WI38 (cell line): ENCODE results near the gene DCUN1D4.
"Not testable (repeated sequence)": the region's sequence is repeated elsewhere in the genome, so short reads cannot be mapped to it uniquely, and the experiment has no call there.

Experiments
- H3K4me3 ChIP-seq: 2 replicates; pipeline ENCODE4 v1.5.1; 2011; ENCODE audit warnings: low read depth, mild to moderate bottlenecking, control low read depth, low read length
- TF ChIP-seq, protein P1 (sequence below): IDR thresholded peaks from 2 replicates; pipeline ENCODE4 v1.5.1; 2012; ENCODE audit warnings: low read depth, mild to moderate bottlenecking, control low read depth, low read length

Gene DCUN1D4

GRCh38 chr4:51918251-51918650 lies 75.3 kb downstream of the DCUN1D4 start:
- no peak overlapping the region for H3K4me3 ChIP-seq
- TF ChIP-seq, protein P1, sequence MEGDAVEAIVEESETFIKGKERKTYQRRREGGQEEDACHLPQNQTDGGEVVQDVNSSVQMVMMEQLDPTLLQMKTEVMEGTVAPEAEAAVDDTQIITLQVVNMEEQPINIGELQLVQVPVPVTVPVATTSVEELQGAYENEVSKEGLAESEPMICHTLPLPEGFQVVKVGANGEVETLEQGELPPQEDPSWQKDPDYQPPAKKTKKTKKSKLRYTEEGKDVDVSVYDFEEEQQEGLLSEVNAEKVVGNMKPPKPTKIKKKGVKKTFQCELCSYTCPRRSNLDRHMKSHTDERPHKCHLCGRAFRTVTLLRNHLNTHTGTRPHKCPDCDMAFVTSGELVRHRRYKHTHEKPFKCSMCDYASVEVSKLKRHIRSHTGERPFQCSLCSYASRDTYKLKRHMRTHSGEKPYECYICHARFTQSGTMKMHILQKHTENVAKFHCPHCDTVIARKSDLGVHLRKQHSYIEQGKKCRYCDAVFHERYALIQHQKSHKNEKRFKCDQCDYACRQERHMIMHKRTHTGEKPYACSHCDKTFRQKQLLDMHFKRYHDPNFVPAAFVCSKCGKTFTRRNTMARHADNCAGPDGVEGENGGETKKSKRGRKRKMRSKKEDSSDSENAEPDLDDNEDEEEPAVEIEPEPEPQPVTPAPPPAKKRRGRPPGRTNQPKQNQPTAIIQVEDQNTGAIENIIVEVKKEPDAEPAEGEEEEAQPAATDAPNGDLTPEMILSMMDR, result no peak

GRCh38 chr4:51923343-51923742 lies 80.4 kb downstream of the DCUN1D4 start:
- TF ChIP-seq, protein P1, result no peak
- H3K4me3 ChIP-seq, result no peak overlapping the region

DNA sequence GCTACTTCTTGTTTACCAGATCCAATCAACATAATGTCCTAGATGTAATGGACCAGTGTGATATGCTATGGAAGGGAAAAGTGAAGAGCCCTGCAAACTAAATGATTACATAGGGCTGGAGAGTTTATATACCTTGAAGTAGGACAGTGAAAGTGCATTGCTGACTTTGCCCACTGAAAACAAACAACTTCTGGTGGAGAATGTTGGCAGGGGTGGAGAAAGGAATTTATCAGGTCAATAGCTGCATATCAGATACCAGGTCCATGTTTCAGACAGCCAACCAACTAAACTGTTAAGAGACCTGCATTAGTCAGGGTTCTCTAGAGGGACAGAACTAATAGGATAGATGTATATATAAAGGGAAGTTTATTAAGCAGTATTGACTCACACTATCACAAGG lies 82.4 kb downstream of the DCUN1D4 start:
- H3K4me3 ChIP-seq, result no peak overlapping the region
- TF ChIP-seq, protein P1, result no peak

DNA sequence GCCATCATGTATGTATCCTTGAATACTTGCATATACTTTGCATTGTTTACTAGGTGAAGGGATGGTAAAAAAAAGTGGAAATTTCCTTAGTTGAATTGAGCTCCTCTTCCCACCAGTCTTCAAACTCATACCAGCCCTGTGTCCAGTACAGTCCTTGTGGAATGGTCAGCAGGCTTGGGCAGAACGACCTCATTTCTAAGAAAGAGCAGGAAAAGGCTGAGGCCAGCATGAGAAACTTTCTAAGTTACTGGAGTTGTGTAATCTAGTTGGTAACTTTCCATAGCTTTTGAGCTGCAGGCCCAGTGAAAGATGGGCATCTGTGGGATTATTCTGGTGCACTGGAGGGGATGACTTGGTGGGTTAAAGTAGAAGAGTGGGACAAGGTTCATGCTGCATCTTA lies 87.6 kb downstream of the DCUN1D4 start:
- H3K4me3 ChIP-seq, result no peak overlapping the region
- TF ChIP-seq, protein P1, result no peak

- TF ChIP-seq, protein P1, result no peak
- no peak overlapping the region for H3K4me3 ChIP-seq
These were observed 88.5 kb downstream of the DCUN1D4 start for GRCh38 chr4:51931461-51931860.

GRCh38 chr4:51932261-51932660 lies 89.3 kb downstream of the DCUN1D4 start:
- TF ChIP-seq, protein P1, result no peak
- no peak overlapping the region for H3K4me3 ChIP-seq

- no peak overlapping the region for H3K4me3 ChIP-seq
- TF ChIP-seq, protein P1, result no peak
These were observed 89.7 kb downstream of the DCUN1D4 start for GRCh38 chr4:51932684-51933083.

DNA sequence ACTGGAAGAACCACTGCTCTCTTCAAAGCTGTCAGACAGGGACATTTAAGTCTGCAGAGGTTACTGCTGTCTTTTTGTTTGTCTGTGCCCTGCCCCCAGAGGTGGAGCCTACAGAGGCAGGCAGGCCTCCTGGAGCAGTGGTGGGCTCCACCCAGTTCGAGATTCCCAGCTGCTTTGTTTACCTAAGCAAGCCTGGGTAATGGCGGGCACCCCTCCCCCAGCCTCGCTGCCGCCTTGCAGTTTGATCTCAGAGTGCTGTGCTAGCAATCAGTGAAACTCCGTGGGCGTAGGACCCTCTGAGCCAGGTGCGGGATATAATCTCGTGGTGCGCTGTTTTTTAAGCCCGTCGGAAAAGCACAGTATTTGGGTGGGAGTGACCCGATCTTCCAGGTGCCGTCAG lies 97.5 kb downstream of the DCUN1D4 start:
- not testable (repeated sequence) for H3K4me3 ChIP-seq
